Ishikawa (cell line): Measurements from ENCODE around the gene FRMPD4.

ENCODE experiments used
- CEBPB ChIP-seq: IDR thresholded peaks from 2 replicates; pipeline ENCODE4 v1.6.1; 2012
- CREB1 ChIP-seq: IDR thresholded peaks from 2 replicates; pipeline ENCODE4 v1.6.1; 2012; ENCODE audit warnings: low read depth
- EGR1 ChIP-seq: IDR thresholded peaks from 2 replicates; pipeline ENCODE4 v1.6.1; 2012
- EP300 ChIP-seq: IDR thresholded peaks from 2 replicates; pipeline ENCODE4 v1.6.1; 2012; ENCODE audit warnings: borderline replicate concordance
- FOXM1 ChIP-seq: IDR thresholded peaks from 2 replicates; pipeline ENCODE4 v1.6.1; 2012; ENCODE audit warnings: low read depth, borderline replicate concordance
- MAX ChIP-seq: IDR thresholded peaks from 2 replicates; pipeline ENCODE4 v1.6.1; 2012
- NFIC ChIP-seq: IDR thresholded peaks from 2 replicates; pipeline ENCODE4 v1.6.1; 2012
- RAD21 ChIP-seq: IDR thresholded peaks from 2 replicates; pipeline ENCODE4 v1.6.1; 2012; ENCODE audit warnings: low read depth
- TAF1 ChIP-seq: IDR thresholded peaks from 2 replicates; pipeline ENCODE4 v1.6.1; 2012; ENCODE audit warnings: low read depth, mild to moderate bottlenecking
- TCF12 ChIP-seq: IDR thresholded peaks from 2 replicates; pipeline ENCODE4 v1.6.1; 2012; ENCODE audit warnings: low read depth
- TEAD4 ChIP-seq: IDR thresholded peaks from 2 replicates; pipeline ENCODE4 v1.6.1; 2012
- USF1 ChIP-seq: IDR thresholded peaks from 2 replicates; pipeline ENCODE4 v1.6.1; 2012
- YY1 ChIP-seq: IDR thresholded peaks from 2 replicates; pipeline ENCODE4 v1.6.1; 2012; ENCODE audit warnings: low read depth
- ZBTB7A ChIP-seq: IDR thresholded peaks from 2 replicates; pipeline ENCODE4 v1.6.1; 2012; ENCODE audit warnings: low read depth
- TF ChIP-seq, protein P1 (sequence below): IDR thresholded peaks from 2 replicates; pipeline ENCODE4 v1.6.1; 2012; ENCODE audit warnings: low read depth, mild to moderate bottlenecking

Gene FRMPD4

GRCh38 chrX:12423346-12423745 lies 285.1 kb downstream of the FRMPD4 start:
- TF ChIP-seq CEBPB (no peak), TAF1 (no peak), MAX (no peak), EP300 (no peak), RAD21 (no peak)
- TF ChIP-seq, protein P1, sequence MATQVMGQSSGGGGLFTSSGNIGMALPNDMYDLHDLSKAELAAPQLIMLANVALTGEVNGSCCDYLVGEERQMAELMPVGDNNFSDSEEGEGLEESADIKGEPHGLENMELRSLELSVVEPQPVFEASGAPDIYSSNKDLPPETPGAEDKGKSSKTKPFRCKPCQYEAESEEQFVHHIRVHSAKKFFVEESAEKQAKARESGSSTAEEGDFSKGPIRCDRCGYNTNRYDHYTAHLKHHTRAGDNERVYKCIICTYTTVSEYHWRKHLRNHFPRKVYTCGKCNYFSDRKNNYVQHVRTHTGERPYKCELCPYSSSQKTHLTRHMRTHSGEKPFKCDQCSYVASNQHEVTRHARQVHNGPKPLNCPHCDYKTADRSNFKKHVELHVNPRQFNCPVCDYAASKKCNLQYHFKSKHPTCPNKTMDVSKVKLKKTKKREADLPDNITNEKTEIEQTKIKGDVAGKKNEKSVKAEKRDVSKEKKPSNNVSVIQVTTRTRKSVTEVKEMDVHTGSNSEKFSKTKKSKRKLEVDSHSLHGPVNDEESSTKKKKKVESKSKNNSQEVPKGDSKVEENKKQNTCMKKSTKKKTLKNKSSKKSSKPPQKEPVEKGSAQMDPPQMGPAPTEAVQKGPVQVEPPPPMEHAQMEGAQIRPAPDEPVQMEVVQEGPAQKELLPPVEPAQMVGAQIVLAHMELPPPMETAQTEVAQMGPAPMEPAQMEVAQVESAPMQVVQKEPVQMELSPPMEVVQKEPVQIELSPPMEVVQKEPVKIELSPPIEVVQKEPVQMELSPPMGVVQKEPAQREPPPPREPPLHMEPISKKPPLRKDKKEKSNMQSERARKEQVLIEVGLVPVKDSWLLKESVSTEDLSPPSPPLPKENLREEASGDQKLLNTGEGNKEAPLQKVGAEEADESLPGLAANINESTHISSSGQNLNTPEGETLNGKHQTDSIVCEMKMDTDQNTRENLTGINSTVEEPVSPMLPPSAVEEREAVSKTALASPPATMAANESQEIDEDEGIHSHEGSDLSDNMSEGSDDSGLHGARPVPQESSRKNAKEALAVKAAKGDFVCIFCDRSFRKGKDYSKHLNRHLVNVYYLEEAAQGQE: no peak

GRCh38 chrX:12425496-12425895 lies 287.2 kb downstream of the FRMPD4 start:
- TF ChIP-seq EP300: no peak
- TF ChIP-seq USF1: no peak
- TF ChIP-seq ZBTB7A: no peak
- TF ChIP-seq MAX: no peak
- TF ChIP-seq FOXM1: no peak
- TF ChIP-seq CREB1: no peak
- TF ChIP-seq, protein P1: no peak
- TF ChIP-seq NFIC: no peak
- no peak for TF ChIP-seq EGR1
- TF ChIP-seq TAF1: no peak

DNA sequence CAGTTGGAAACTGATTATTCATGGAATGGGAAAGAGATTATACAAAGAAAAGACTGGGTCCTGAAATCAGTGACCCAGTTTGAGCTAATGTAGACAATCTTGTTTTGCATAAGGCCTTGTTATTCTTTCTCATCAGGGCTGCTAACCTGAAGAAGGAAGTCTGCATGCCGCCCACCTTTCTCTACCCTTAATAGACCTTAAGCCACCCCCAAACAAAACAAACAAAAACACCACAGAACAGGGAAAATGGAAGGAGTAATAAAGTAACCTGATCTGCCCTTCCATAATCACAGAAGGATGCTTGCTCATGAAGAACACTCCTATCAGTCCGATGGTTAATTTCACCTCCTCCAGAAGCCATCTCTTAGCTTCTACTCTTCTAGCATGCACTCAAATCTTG lies 288.1 kb downstream of the FRMPD4 start:
- no peak for TF ChIP-seq RAD21
- no peak for TF ChIP-seq MAX
- TF ChIP-seq, protein P1: no peak
- TF ChIP-seq NFIC: no peak
- no peak for TF ChIP-seq EP300

DNA sequence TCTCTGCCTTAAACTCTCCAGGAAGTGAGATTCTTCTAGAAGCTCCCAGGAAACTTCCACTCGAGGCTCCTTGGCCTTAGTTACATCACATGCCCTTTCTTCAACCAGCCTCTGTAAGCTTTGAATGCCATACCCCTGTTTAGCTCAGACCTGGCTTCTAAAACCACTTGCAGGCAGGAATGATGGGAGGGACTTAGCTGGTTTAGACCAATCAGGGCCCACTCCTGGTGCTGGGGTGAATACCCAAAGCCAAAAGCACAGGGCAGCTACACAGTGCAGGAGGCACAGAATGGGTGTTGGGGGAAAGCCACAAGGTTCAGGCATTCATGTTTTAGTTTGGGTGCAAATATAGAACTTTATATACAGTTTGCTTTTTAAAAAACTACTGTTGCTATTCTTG lies 296.2 kb downstream of the FRMPD4 start:
- TF ChIP-seq MAX (no peak), RAD21 (no peak), ZBTB7A (no peak), TCF12 (no peak), USF1 (no peak), EGR1 (no peak), EP300 (no peak), CEBPB (no peak), TAF1 (no peak), FOXM1 (no peak), TEAD4 (no peak), NFIC (no peak), CREB1 (no peak), YY1 (no peak)
- TF ChIP-seq, protein P1: no peak
